GM23248 (cell line): Measurements from ENCODE around the gene HAUS5.

Source experiments
- EZH2 ChIP-seq: fragments of 200-600 bp; sonication (generic); IDR thresholded peaks from 2 replicates; pipeline ENCODE4 v1.6.1; 2018; ENCODE audit warnings: antibody characterized with exemption, mild to moderate bottlenecking; ENCODE audit not compliant: insufficient read depth, poor library complexity, severe bottlenecking
- EZH2phosphoT487 ChIP-seq: fragments of 200-600 bp; sonication (generic); IDR thresholded peaks from 2 replicates; pipeline ENCODE4 v1.6.1; 2018; ENCODE audit warnings: antibody characterized with exemption, moderate library complexity, mild to moderate bottlenecking, low read depth; ENCODE audit not compliant: insufficient read depth

GRCh38 chr19:35641515-35642151, 29.1 kb downstream of the HAUS5 start, which contains the start of gene ETV2:
- TF ChIP-seq EZH2phosphoT487 (no peak), EZH2 (no peak)
